GM19023 (cell line): ENCODE data around the gene TBC1D14.

Source experiments
- ATAC-seq: cut with Tn5 transposase; IDR thresholded peaks from one replicate; pipeline ENCODE4 v1.9.1; 2021; ENCODE audit warnings: mild to moderate bottlenecking, moderate library complexity; ENCODE audit not compliant: unreplicated experiment

Gene TBC1D14

GRCh38 chr4:7034262-7035081 is 124.8 kb downstream of the TBC1D14 start:
- no peak for ATAC-seq

- ATAC-seq, result no peak
Measured at GRCh38 chr4:7037425-7037824, 127.8 kb downstream of the TBC1D14 start.

GRCh38 chr4:7040765-7041164 is 131.1 kb downstream of the TBC1D14 start:
- no peak for ATAC-seq

- ATAC-seq, result no peak
Measured at GRCh38 chr4:7041246-7041645, 131.6 kb downstream of the TBC1D14 start.

- ATAC-seq, result no peak
Measured at GRCh38 chr4:7041801-7042502, 132.3 kb downstream of the TBC1D14 start.

- ATAC-seq, result peak; percentile 86
Measured at GRCh38 chr4:7042503-7043283, 133.1 kb downstream of the TBC1D14 start.

GRCh38 chr4:7043284-7044136 is 133.9 kb downstream of the TBC1D14 start, which contains the start of gene TADA2B:
TADA2B (plus strand) TSS chr4:7043372; CDS start chr4:7043580, 208 bp downstream.
- ATAC-seq, result peak; percentile 56

- ATAC-seq, result no peak
Measured at GRCh38 chr4:7044137-7044930, 134.7 kb downstream of the TBC1D14 start.

- ATAC-seq, result no peak
Measured at GRCh38 chr4:7045553-7045952, 135.9 kb downstream of the TBC1D14 start.

GRCh38 chr4:7045961-7046921 is 136.6 kb downstream of the TBC1D14 start:
- ATAC-seq, result no peak

GRCh38 chr4:7046971-7047370 is 137.3 kb downstream of the TBC1D14 start:
- no peak for ATAC-seq

- ATAC-seq, result no peak
Measured at GRCh38 chr4:7048642-7049041, 139.0 kb downstream of the TBC1D14 start.

- no peak for ATAC-seq
Measured at GRCh38 chr4:7049295-7049694, 139.7 kb downstream of the TBC1D14 start.

GRCh38 chr4:7049739-7050138 is 140.1 kb downstream of the TBC1D14 start:
- no peak for ATAC-seq

- ATAC-seq, result no peak
Measured at GRCh38 chr4:7050481-7051143, 141.0 kb downstream of the TBC1D14 start.

GRCh38 chr4:7051144-7051495 is 141.5 kb downstream of the TBC1D14 start:
- ATAC-seq, result no peak

GRCh38 chr4:7051905-7052304 is 142.3 kb downstream of the TBC1D14 start:
- no peak for ATAC-seq

GRCh38 chr4:7052313-7052712 is 142.7 kb downstream of the TBC1D14 start:
- no peak for ATAC-seq
